ENCODE data around the gene JOSD1. TPM values are rescaled to one million over a fixed set of nuclear protein-coding genes. Genes with fewer than 3 reads are reported as not detected.

JOSD1 gene
- total RNA-seq, 1 donor from 2014 or later, result 106 TPM

- TF ChIP-seq CTCF (IDR thresholded peaks at IDR 0.05), result no peak
- TF ChIP-seq POLR2AphosphoS5 (IDR thresholded peaks at IDR 0.05; ENCODE audit: insufficient read depth in 1 of 2, low read depth in 1 of 2), result no peak
- no peak for TF ChIP-seq POLR2A (IDR thresholded peaks at IDR 0.05)
- DNase-seq (ENCODE audit: extremely low spot score in 2 of 2), result no peak
- Histone ChIP-seq H3K9me3 (no peaks in the 10 kb centered on the region), H3K4me1 (peaks cover 56% of the 10 kb centered on the region), H3K4me3 (peak overlapping the region; percentile 68 to 95), H3K36me3 (no peaks in the 10 kb centered on the region), H3K27me3 (no peaks in the 10 kb centered on the region), H3K27ac (peak overlapping the region; percentile 98)
- intact Hi-C loops (cut with DNase I), result no loop called here
Observed at GRCh38 chr22:38699143-38699542, 1.6 kb downstream of the JOSD1 start.

- peaks cover 57% of the 10 kb centered on the region for H3K4me1 ChIP-seq
- peak overlapping the region; percentile 98 for H3K27ac ChIP-seq
- TF ChIP-seq POLR2A (IDR thresholded peaks at IDR 0.05) (no peak), POLR2AphosphoS5 (IDR thresholded peaks at IDR 0.05; ENCODE audit: insufficient read depth in 1 of 2, low read depth in 1 of 2) (no peak), CTCF (IDR thresholded peaks at IDR 0.05) (no peak)
- intact Hi-C loops (cut with DNase I), result no loop called here
- H3K4me3 ChIP-seq, result peak overlapping the region; percentile 68 to 95
- no peaks in the 10 kb centered on the region for H3K36me3 ChIP-seq
- no peaks in the 10 kb centered on the region for H3K9me3 ChIP-seq
- DNase-seq (ENCODE audit: extremely low spot score in 2 of 2), result no peak
- H3K27me3 ChIP-seq, result no peaks in the 10 kb centered on the region
Observed at GRCh38 chr22:38698407-38699094, 2.2 kb downstream of the JOSD1 start.

- no peak overlapping the region for H3K4me3 ChIP-seq
- peak overlapping the region; percentile 98 for H3K27ac ChIP-seq
- H3K36me3 ChIP-seq, result no peaks in the 10 kb centered on the region
- peaks cover 61% of the 10 kb centered on the region for H3K4me1 ChIP-seq
- no peak for TF ChIP-seq CTCF (IDR thresholded peaks at IDR 0.05)
- TF ChIP-seq POLR2A (IDR thresholded peaks at IDR 0.05), result no peak
- no peak for TF ChIP-seq POLR2AphosphoS5 (IDR thresholded peaks at IDR 0.05; ENCODE audit: insufficient read depth in 1 of 2, low read depth in 1 of 2)
- intact Hi-C loops (cut with DNase I), result no loop called here
- no peaks in the 10 kb centered on the region for H3K9me3 ChIP-seq
- no peaks in the 10 kb centered on the region for H3K27me3 ChIP-seq
- DNase-seq (ENCODE audit: extremely low spot score in 2 of 2), result no peak
Observed at GRCh38 chr22:38697425-38698089, 3.2 kb downstream of the JOSD1 start.

- H3K4me1 ChIP-seq, result peaks cover 61% of the 10 kb centered on the region
- TF ChIP-seq POLR2AphosphoS5 (IDR thresholded peaks at IDR 0.05; ENCODE audit: insufficient read depth in 1 of 2, low read depth in 1 of 2) (peak in 1 of 2 donors; percentile 92), CTCF (IDR thresholded peaks at IDR 0.05) (no peak), POLR2A (IDR thresholded peaks at IDR 0.05) (no peak)
- no peak overlapping the region for H3K4me3 ChIP-seq
- no peaks in the 10 kb centered on the region for H3K27me3 ChIP-seq
- H3K9me3 ChIP-seq, result no peaks in the 10 kb centered on the region
- peak overlapping the region; percentile 98 for H3K27ac ChIP-seq
- no peak for DNase-seq (ENCODE audit: extremely low spot score in 2 of 2)
- intact Hi-C loops (cut with DNase I), result no loop called here
- H3K36me3 ChIP-seq, result peaks cover 0 to 5% of the 10 kb centered on the region in 2 donors
Observed at GRCh38 chr22:38696606-38697424, 3.9 kb downstream of the JOSD1 start.

Data from vagina (tissue), 2 donors.